Astrocyte (in vitro differentiated cells and primary cell): ENCODE data around the gene RPL11. TPM values are rescaled to one million over a fixed set of nuclear protein-coding genes. Genes with fewer than 3 reads are reported as not detected.

Experiments used
- DNase-seq: peaks from one replicate; pipeline ENCODE4 v3.0.0-alpha.2; 2010; ENCODE audit warnings: low read depth
- FAIRE-seq: peaks from 2 replicates; lab custom pipeline; 2011; peaks lifted over from hg19 to GRCh38; lab: Jason Lieb, UNC
- H2AFZ ChIP-seq: 2 replicates; pipeline ENCODE4 v1.6.0; 2012; ENCODE audit warnings: low read depth, low read length, inconsistent platforms
- H3K27ac ChIP-seq: 2 replicates; pipeline ENCODE4 v1.5.1; 2011; ENCODE audit warnings: low read depth, low read length, inconsistent platforms
- H3K27me3 ChIP-seq: 2 replicates; pipeline ENCODE4 v1.6.0; 2011; ENCODE audit warnings: low read length, inconsistent platforms; ENCODE audit not compliant: insufficient read depth
- H3K36me3 ChIP-seq: 2 replicates; pipeline ENCODE4 v1.5.1; 2011; ENCODE audit warnings: low read length, inconsistent platforms; ENCODE audit not compliant: insufficient read depth
- H3K4me1 ChIP-seq: 2 replicates; pipeline ENCODE4 v1.5.1; 2011; ENCODE audit warnings: low read length, inconsistent platforms; ENCODE audit not compliant: insufficient read depth
- H3K4me2 ChIP-seq: 2 replicates; pipeline ENCODE4 v1.6.0; 2012; ENCODE audit warnings: low read length, inconsistent platforms
- H3K4me3 ChIP-seq: 2 replicates; pipeline ENCODE4 v1.5.1; 2011; ENCODE audit warnings: low read depth, mild to moderate bottlenecking, low read length, inconsistent platforms; ENCODE audit not compliant: insufficient read depth
- H3K79me2 ChIP-seq: 2 replicates; pipeline ENCODE4 v1.6.0; 2012; ENCODE audit warnings: mild to moderate bottlenecking, low read length, inconsistent platforms; ENCODE audit not compliant: insufficient read depth
- H3K9ac ChIP-seq: 2 replicates; pipeline ENCODE4 v1.6.0; 2012; ENCODE audit warnings: mild to moderate bottlenecking, low read length, inconsistent platforms
- H3K9me3 ChIP-seq: 2 replicates; pipeline ENCODE4 v1.5.1; 2012; ENCODE audit warnings: low read depth, mild to moderate bottlenecking, low read length, inconsistent platforms; ENCODE audit not compliant: insufficient read depth
- H4K20me1 ChIP-seq: 2 replicates; pipeline ENCODE4 v1.6.0; 2012; ENCODE audit warnings: low read length, inconsistent platforms; ENCODE audit not compliant: insufficient read depth
- H3K27ac Mint-ChIP-seq: one replicate; pipeline ENCODE4 v1.8.0; 2021; ENCODE audit warnings: mild to moderate bottlenecking, mixed read lengths; ENCODE audit not compliant: unreplicated experiment
- H3K27me3 Mint-ChIP-seq: one replicate; pipeline ENCODE4 v1.8.0; 2021; ENCODE audit warnings: low read depth, mixed read lengths; ENCODE audit not compliant: unreplicated experiment
- H3K36me3 Mint-ChIP-seq: one replicate; pipeline ENCODE4 v1.8.0; 2021; ENCODE audit warnings: low read depth, mixed read lengths; ENCODE audit not compliant: unreplicated experiment
- H3K4me1 Mint-ChIP-seq: one replicate; pipeline ENCODE4 v1.8.0; 2021; ENCODE audit warnings: low read depth, mixed read lengths; ENCODE audit not compliant: unreplicated experiment
- H3K4me3 Mint-ChIP-seq: one replicate; pipeline ENCODE4 v1.8.0; 2021; ENCODE audit warnings: mild to moderate bottlenecking, moderate library complexity, mixed read lengths; ENCODE audit not compliant: unreplicated experiment
- H3K9me3 Mint-ChIP-seq: one replicate; pipeline ENCODE4 v1.8.0; 2021; ENCODE audit warnings: mild to moderate bottlenecking, mixed read lengths; ENCODE audit not compliant: unreplicated experiment
- EZH2 ChIP-seq: IDR thresholded peaks from 2 replicates; pipeline ENCODE4 v1.6.1; 2012; ENCODE audit warnings: mild to moderate bottlenecking, low read length, inconsistent platforms; ENCODE audit not compliant: insufficient read depth
- total RNA-seq: library from RNA; stranded (reverse); gene quantifications from 2 replicates; pipeline ENCODE4 v1.2.1, GENCODE V29; 2021
- TF ChIP-seq, protein P1 (sequence below): IDR thresholded peaks from 2 replicates; pipeline ENCODE4 v1.5.1; 2011; ENCODE audit warnings: low read depth, mild to moderate bottlenecking, inconsistent platforms, low read length, moderate library complexity; ENCODE audit not compliant: insufficient read depth

RPL11 gene
- total RNA-seq, 1 donor from 2014 or later: 804 TPM

DNA sequence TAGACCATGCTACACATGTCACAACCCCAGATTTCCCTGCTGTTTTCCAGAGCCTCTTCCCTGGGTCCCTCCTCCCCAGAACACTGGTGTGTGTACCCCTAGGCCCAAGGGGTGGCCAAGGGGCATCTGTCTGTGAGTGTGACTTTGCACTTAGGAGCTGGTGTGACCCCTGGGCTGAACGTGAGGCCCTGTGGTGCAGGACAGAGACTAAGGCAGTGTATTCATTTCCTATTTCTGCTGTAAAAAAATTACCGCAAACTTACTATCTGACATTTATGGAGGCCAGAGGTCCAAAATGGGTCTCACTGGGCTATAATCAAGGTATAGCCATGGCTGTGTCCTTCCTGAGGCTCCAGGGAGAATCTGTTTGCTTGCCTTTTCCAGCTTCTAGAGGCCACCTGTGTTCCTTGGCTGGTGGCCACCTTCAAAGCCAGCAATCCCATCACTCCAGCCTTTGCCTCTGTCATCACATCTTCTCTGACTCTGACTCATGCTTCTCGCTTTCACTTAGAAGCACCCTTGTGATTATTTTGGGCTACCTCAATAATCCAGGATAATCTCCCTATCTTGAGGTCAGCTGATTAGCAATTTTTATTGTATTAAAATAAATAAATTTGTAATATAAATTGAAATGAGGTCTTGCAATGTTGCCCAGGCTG lies 27.7 kb downstream of the RPL11 start:
- no peak for TF ChIP-seq EZH2
- TF ChIP-seq, protein P1, sequence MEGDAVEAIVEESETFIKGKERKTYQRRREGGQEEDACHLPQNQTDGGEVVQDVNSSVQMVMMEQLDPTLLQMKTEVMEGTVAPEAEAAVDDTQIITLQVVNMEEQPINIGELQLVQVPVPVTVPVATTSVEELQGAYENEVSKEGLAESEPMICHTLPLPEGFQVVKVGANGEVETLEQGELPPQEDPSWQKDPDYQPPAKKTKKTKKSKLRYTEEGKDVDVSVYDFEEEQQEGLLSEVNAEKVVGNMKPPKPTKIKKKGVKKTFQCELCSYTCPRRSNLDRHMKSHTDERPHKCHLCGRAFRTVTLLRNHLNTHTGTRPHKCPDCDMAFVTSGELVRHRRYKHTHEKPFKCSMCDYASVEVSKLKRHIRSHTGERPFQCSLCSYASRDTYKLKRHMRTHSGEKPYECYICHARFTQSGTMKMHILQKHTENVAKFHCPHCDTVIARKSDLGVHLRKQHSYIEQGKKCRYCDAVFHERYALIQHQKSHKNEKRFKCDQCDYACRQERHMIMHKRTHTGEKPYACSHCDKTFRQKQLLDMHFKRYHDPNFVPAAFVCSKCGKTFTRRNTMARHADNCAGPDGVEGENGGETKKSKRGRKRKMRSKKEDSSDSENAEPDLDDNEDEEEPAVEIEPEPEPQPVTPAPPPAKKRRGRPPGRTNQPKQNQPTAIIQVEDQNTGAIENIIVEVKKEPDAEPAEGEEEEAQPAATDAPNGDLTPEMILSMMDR: no peak
- no peak for FAIRE-seq
- H3K4me1 ChIP-seq: peaks cover 3% of the 10 kb centered on the region
- Mint-ChIP-seq H3K27ac (no peak overlapping the region), H3K4me1 (peaks cover 9% of the 10 kb centered on the region), H3K27me3 (no peaks in the 10 kb centered on the region), H3K4me3 (no peak overlapping the region), H3K9me3 (no peaks in the 10 kb centered on the region), H3K36me3 (peaks cover 13% of the 10 kb centered on the region)
- no peak overlapping the region for H2AFZ ChIP-seq
- H3K36me3 ChIP-seq: no peaks in the 10 kb centered on the region
- no peaks in the 10 kb centered on the region for H3K9me3 ChIP-seq
- H3K9ac ChIP-seq: no peak overlapping the region
- peaks cover 55% of the 10 kb centered on the region for H3K79me2 ChIP-seq
- no peak overlapping the region for H3K4me3 ChIP-seq
- no peak overlapping the region for H3K27ac ChIP-seq
- H4K20me1 ChIP-seq: peaks cover 64% of the 10 kb centered on the region
- no peaks in the 10 kb centered on the region for H3K27me3 ChIP-seq
- DNase-seq: peak; percentile 47
- no peak overlapping the region for H3K4me2 ChIP-seq

DNA sequence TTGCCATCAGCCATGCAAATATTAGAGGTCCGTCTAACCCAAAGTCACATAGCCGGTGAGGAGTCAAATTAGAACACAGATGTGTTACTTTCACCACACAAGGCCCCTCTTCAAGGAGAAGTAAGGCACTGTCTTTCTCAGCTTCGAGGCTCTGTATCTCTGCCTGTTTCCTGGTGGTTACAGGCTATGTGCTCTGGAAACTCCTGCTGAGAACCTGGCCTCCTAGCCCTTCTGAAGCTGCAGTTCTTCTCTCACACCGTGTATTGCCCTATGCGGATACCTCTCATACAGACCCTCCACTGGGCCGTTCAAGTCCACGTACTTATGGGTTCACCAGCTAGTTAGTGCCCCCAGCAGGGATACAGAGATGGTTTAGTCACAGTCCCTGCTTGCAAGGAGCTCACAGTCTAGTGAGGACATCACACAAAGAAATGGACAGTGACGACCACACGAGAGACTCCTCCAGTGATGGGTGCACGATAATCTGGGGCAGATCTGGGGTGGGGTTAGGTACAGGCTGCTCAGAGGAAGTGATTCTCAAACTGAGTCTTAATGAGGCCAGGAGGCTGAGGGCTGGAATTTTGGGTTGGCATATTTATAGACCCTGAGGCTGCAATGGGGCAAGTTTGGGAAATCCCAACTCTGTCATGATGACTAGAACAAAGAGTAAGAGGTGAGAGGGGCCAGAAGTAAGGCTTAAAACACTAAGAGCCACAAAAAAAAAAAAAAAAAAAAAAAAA lies 28.8 kb downstream of the RPL11 start:
- Mint-ChIP-seq H3K9me3 (no peaks in the 10 kb centered on the region), H3K36me3 (peaks cover 12% of the 10 kb centered on the region), H3K4me1 (peaks cover 9% of the 10 kb centered on the region), H3K4me3 (no peak overlapping the region), H3K27ac (no peak overlapping the region), H3K27me3 (no peaks in the 10 kb centered on the region)
- peaks cover 48% of the 10 kb centered on the region for H3K79me2 ChIP-seq
- H3K4me3 ChIP-seq: no peak overlapping the region
- H4K20me1 ChIP-seq: peaks cover 56% of the 10 kb centered on the region
- no peak overlapping the region for H2AFZ ChIP-seq
- TF ChIP-seq, protein P1: no peak
- no peak for TF ChIP-seq EZH2
- no peak overlapping the region for H3K27ac ChIP-seq
- DNase-seq: no peak
- FAIRE-seq: no peak
- no peak overlapping the region for H3K4me2 ChIP-seq
- peaks cover 3% of the 10 kb centered on the region for H3K4me1 ChIP-seq
- no peak overlapping the region for H3K9ac ChIP-seq
- no peaks in the 10 kb centered on the region for H3K36me3 ChIP-seq
- no peaks in the 10 kb centered on the region for H3K9me3 ChIP-seq
- H3K27me3 ChIP-seq: no peaks in the 10 kb centered on the region

GRCh38 chr1:23722652-23723051 lies 31.0 kb downstream of the RPL11 start:
- Mint-ChIP-seq H3K4me1 (peaks cover 8% of the 10 kb centered on the region), H3K9me3 (no peaks in the 10 kb centered on the region), H3K4me3 (no peak overlapping the region), H3K36me3 (peaks cover 6% of the 10 kb centered on the region), H3K27ac (no peak overlapping the region), H3K27me3 (no peaks in the 10 kb centered on the region)
- Histone ChIP-seq H3K36me3 (no peaks in the 10 kb centered on the region), H3K79me2 (peaks cover 37% of the 10 kb centered on the region), H3K4me1 (peaks cover 3% of the 10 kb centered on the region), H3K9ac (no peak overlapping the region), H4K20me1 (peaks cover 47% of the 10 kb centered on the region), H2AFZ (no peak overlapping the region), H3K27me3 (no peaks in the 10 kb centered on the region), H3K4me3 (no peak overlapping the region), H3K4me2 (no peak overlapping the region), H3K9me3 (no peaks in the 10 kb centered on the region), H3K27ac (no peak overlapping the region)
- TF ChIP-seq, protein P1: no peak
- no peak for TF ChIP-seq EZH2
- FAIRE-seq (no peak), DNase-seq (no peak)
